Stimulated activated CD8-positive, alpha-beta memory T cell treated with anti-CD3 and anti-CD28 coated beads, Interleukin-4, amount 100 ng/mL, for 1 hour (primary cell): Measurements from ENCODE around the gene SPOCK1.

Source experiments
- DNase-seq, 2 donors: peaks; one replicate each; pipeline ENCODE4 v3.0.0-alpha.2; 2020; ENCODE audit warnings: low read depth in 2 of 2, low spot score in 1 of 2

Gene SPOCK1

DNA sequence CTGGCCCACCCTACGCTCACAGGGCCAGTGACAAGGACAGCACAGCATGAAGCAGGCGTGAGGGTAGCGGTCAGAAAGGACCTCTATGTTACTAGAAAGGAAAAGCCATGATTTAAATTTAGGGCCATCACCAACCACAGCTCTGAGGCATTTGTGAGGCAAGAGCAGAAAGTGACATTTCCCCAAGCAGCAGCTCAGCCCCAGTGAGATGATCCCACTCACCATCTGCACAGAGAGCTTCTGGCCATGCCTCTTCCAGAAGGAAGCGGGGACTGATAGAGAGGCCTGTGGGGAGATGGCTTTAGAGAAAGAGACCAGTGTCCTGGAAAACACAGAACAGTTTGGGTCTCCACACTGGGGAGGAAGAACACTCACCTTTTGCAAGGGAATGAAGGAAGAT, 413.9 kb downstream of the SPOCK1 start:
- no peak for DNase-seq

DNA sequence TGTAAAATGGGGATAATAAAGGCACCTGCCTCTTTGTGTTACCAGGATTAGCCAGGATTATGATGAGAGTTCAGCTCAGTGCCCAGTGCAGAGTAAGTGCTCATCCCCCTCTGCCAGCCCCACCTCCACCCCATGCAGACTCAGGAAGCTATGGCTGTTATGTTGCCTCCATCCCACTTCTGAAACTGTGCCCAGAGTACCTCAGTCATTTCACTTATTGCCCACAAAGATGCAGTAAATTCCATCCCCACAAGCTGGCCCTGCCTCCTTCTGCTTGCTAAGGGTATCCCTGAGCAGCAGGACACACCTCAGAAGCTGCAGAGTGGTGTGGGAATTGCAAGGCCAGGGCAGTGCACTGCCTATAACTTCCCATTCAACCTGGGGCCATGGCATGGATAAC, 415.1 kb downstream of the SPOCK1 start:
- no peak for DNase-seq

DNA sequence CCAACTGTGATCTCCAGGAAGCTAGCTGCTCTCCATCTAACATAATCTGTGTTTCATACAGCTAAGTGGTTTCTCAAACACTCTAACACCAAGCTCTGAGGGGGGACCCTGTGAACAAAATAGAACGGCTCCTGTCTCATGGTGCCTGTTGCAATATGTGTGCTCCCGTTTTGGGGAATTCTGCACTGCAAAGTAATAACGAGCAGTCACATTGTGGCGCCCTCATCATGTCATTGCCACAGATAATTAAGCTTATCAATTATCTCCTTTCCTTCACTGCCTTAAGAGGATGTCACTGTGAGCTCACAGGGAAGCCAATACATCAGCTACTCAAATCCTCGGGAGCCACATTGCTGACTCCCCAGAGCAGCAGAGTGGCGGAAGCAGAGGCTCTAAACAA, 416.2 kb downstream of the SPOCK1 start:
- DNase-seq: no peak

DNA sequence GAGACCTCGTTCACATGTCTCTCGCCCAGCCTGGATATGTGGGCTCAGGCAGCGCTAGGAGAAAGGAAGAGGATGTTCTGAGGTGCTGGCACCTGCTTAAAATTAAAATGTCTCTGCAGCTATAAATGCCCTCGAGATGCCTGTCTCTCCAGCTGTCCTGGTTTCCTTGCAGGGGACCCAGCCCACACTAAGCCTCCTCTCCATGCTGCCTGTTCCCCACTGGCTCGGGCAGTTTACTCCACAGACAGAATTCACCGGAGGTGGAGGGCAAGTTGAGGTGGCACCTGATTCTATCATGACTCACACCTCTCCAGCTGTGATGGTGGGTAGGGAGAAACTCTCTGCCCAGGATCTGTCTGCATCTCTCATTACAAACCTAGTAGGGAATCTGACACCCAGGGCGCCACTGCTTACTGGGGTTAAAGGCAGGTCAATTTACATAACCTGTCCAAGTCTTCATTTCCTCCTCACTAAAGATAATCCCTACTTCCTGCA, 420.9 kb downstream of the SPOCK1 start:
- DNase-seq: no peak

DNA sequence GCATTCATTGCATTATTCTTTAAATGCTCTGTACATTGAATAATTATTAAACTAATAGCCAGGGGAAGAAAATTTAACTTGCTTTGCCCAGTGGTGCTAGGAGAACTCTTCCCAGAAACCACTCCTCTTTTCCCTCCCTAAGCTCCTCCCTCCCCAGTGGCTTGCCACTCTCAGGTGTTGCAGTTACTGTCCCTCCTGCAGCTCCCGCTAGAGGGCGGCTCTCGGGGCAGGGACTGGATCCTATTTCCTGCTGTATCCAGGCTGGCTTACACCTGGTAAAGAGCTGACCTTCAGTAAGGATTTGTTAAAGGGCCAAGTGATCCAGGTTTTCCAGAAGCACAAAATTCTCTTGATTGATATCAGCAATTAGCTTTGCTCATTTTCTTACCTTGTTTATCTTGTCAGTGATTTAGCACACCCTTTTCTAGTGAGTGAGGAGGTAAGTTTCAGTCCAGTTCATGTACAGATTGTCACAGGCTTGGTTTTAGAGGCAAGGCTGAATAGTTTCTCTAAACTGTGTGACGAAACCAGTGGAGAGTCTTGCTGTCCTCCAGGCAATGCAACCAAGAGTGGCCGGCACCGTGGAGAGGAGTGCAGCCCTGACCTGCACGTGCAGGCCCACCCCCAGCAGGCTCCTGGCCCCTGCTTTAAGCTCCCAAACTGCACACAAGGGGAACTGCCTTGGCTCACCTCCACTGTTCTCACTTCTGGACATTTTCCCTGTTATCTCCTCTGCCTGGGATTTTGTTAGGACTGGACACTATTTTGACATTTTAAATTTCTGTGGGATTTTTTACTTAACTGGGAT, 423.8 kb downstream of the SPOCK1 start:
- no peak for DNase-seq

DNA sequence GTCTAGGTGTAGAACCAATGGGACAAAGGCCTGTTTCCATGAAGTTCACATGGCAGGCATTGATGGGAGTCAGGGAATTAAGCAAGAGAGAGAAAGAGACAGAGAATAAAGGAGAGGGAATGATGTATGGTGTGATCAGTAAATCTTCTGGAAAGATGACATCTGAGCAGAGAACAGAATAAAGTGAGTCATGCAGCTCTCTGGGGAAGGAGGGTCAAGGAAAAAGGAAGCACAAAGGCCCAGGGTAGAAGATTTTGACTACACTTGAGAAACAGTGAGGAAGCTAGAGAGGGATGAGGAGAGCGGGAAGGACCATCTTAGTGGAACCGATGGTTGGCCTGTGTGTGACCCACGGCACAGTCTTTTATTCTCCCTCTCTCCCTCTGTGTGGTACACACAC, 425.9 kb downstream of the SPOCK1 start:
- no peak for DNase-seq

DNA sequence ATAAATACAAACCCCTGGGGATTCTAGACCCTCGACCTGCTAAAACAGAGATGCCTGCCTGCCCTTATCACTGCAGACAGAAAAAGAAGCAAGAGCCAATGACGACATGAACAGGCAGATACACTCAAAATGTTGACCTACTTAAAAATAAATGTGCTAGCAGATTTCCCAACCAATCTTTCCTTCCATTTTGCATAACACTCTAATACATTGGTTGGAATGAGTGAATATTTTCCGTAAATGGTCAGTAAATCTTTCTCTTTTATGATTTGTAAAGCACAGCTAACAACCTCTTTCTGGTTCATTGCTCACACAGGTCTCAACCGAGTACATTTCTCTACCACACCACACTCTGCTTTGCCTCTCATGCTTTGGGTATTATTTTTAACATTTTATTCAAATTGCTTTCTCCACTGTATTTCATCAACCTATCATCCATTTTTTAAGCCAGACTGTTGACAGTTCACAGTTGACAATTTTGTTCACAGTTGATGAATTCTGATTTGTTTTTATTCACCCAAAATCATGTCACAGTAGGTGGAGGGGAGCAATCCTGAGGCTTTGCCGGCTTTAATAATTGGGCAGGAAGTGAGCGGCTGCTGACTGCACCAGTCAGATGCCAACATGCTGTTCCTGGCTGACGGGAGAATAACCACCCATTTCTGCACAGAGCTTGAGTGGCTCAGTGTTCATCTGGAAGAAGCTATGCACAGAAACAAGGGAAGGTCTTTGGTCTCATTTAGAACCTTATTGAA, 426.6 kb downstream of the SPOCK1 start:
- no peak for DNase-seq

DNA sequence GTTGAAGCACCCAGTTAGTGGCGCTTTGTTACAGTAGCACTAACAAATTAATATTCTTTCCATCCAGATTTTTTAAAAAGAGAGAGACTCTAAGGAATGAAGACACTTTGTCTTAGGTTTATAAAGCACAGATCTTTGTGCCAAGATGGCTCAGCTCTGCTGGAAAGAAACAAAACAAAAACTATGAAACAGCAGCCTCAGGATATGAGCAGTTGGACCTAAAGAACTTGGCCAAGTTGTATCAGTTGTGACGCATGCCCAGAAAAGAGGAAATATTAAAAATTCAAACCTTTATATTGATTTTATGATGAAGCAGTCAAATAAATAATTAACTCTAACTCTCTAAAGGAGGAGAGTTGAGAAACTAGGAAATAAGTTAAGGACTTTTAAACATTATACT, 427.2 kb downstream of the SPOCK1 start:
- no peak for DNase-seq

DNA sequence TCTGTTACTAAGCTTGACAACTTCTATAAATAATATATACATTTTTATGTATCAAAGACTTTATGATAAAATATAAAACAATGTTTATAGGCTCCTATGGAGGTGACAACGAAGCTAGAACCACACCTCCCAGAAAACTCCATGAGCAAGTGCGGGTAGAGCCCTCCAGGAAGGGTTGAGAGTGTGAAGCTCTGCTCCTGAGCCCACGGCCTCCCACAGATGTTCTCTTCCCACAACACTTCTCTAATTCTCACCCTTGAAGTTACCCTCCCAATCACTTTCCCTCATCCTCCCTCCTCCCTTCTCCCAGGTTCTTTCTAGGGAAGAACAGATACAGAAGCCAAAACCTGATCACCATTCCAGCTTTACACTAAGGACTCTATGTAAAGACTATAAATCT, 427.6 kb downstream of the SPOCK1 start:
- no peak for DNase-seq

DNA sequence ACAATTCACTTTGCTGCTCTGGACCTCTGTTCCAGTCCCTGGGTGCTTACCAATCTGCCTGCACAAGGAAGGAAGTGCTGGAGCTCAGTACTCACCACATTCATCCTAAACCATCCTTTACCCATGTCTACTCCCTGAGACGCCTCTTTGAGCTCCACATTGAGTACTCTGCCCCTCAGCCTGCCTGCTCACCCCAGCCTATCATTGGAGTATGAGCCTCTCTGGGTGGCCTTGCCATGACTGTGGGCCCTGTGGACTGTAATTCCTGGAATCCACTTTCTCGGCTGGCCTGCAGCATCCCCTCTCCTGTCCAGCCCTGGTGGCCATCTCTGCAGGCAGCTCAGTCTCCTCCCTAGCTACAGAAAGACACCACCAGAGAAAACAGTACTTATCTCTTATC, 428.6 kb downstream of the SPOCK1 start:
- DNase-seq: no peak

DNA sequence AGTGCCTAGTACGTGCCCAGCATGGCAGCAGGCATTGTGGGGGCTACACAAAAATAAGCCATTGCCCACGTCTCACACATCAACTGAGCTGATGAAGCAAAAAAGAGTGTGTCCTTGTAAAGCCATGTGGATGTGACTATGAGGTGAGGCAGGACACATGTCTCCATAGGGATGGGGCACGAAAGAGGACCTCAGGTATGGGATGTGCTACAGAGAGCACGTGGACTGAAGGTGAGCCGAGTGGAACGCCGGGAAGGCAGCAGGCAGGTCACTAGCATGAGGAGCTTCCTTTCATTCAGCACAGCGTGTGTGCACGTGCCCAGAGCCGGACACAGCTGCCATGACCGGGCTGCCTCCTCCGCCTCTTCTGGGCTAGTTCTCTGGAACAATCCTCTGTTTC, 429.8 kb downstream of the SPOCK1 start:
- no peak for DNase-seq

DNA sequence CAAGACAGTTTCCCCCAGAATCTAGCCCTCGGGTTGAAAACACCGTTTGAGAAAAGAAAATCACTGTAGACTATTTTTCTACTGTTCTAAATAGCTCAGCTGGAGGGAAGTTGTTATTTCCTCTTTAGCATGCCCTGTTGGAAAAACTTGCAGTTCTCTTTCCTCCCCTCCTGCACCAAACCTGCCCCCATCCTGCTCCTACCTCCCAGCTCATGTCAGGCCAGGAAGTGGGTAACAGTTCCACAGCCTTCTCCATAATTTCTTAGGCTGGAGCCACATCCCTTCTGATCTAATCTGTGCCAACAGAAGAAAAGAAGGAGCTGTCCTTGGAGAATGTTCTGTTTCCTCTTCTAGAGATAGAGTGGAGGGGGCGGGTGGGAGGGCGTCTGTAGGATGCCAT, 437.7 kb downstream of the SPOCK1 start:
- DNase-seq: no peak

DNA sequence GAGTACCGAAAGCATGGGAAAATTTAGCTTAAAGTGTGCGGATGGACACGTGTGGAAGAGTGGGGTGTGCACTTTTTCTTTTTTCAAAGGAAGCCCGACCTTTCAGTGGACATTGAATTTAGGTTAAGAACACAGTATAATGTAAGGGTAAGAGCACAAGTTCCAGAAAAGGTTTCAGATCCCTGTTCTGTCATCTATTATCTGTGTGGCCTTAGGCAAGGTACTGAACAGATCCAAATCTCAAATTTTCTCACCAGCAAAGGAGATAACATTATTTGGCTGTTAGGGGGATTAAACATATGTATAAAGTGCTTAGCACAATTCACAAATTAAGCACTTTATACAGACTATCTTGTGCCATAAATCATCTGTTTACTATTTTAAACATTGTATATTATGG, 441.0 kb downstream of the SPOCK1 start:
- DNase-seq: no peak

DNA sequence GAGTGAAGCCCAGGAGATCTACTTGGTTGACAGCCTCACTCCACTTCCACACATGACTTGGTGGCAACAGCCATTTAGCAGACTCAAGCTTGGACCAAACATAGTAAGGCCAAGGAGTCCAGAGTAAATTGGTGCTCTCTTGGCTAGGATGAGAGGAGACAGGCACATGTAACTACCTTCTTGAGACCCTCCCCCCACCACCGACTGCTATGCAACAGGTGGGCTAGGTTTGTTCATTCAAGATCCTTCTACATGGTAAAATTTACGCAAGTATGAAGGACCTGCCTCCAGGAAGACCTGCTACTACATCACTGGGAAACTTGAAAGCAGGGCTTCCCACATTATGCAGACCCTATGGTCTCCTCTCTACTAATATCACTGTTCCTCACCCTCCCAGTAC, 442.4 kb downstream of the SPOCK1 start:
- no peak for DNase-seq

DNA sequence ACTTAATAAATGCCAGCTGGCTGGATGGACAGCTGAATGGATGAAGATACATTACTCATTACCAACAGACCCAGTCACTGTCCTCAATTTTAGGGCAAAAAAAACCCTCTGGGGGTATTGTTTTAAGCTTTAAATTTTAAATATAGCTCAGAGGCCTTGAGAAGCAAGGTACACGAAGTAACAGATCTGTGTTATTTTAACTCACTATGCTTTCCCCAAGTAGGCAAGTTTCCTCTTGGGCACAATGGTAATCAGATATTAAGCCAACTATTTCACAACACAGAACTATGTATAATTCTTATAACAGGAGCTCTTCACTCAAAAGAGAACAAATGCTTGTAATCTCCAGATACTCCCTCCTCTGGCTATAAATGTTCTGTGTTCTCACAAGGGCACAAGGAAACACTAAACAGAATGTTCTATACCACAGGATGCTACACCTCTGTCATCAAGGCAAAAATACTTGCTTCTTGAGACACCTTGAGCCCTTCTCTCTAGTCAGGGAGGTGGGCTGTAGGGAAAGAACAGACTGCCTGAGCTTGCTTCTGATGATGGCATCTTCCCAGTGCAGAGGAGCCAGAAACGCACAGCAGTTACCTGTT, 443.8 kb downstream of the SPOCK1 start:
- no peak for DNase-seq

DNA sequence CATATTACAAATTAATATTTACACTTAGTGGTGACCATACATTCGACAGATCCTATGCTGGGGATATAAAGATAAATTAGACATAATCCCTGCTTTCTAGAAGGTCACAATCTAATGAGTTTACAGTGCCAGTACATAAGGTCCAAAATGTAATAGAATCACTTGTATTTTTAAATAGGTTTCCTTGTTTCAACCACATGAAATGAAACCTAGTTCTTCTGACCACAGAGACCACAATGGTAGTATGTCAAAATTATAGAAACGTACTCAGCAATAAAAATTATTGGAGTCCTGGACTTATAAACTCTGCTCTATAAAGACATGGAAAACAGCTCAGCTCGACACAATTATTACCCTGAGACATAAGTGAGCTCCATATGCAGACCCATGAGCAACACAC, 444.3 kb downstream of the SPOCK1 start:
- no peak for DNase-seq

DNA sequence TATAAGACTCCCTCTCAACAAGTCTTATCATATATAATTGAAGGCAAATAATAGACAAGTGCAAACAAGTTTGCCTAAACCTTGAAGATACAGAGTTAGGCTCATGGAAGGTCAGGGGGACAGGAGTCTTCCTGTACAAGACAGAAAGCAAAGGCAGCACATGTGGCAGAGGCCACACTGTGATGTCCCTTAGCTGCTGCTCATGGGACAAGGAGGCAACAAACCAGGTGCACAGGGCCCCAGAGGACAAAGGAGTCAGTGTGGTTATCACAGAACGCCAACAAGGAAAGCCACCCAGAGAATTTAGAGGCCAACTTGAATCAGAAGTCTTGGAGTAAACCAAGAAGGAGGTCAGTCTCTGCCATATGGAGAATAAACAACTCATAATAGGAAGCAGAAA, 444.8 kb downstream of the SPOCK1 start:
- DNase-seq: no peak

DNA sequence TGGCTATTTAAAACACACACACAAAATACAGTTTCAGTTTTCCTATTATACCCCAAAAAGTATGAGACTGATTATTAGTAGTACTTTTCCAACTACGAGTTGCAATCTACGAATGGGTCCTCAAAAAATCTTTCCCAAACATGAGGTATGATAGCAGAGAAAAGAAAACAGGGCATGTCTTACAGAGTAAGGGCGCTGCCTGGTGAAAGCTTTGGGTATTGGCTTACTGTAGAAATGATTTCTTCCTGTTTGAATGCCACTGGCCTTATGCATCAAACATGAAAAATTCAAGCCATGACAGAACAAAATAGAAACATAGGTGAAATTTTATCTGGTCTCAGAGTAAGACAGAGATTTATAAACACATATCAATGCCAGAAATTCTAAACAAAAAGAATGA, 448.0 kb downstream of the SPOCK1 start:
- DNase-seq: no peak

DNA sequence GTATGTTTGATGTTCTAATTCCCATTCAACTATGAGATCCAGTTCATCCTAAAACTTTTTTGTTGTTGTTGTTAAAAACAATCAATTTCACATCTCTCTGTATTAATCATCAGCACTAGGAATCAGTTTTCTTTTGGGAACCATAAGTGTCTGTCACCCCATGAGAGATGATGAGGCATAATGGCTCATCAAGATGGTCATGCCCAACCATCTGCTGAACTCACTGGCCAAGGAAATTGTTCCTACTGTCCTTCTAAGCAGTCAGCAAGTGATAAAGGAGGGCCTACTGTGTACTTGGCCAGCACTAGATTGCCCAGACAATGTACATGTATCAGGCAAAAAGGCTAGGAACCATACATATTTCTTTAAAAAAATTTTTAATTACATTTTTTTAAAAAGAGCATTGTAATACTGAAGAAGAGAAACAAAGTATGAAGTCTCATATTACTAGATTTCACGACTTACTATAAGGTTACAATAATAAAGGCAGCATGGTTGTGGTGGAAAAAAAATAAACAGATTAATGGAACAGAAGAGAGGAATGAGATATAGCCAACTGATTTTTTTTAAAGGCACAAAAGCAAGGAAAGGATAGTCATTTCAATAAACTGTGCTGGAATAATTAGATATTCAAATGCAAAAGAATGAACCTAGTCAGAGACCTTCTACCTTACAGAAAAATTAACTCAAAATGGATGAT, 458.3 kb downstream of the SPOCK1 start:
- no peak for DNase-seq

DNA sequence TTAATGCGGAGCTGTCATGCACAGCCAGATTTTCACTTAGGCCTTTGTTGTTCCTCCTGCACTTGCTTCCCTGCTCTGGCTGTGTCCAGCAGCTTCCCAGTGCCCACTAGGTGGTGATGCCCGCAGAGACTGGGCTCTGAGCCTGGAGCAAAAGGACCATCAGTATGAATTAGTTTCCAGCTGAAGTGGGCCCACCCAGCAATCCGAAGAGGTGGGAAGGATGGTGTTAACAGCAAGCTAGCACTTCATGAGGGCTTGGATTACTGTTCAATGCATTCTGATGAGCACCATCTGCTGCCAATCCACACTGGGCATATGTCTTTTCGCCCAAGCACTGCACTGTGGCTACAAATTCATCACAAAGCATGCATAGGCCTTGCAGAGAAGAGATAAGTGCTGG, 459.1 kb downstream of the SPOCK1 start:
- DNase-seq: no peak

DNA sequence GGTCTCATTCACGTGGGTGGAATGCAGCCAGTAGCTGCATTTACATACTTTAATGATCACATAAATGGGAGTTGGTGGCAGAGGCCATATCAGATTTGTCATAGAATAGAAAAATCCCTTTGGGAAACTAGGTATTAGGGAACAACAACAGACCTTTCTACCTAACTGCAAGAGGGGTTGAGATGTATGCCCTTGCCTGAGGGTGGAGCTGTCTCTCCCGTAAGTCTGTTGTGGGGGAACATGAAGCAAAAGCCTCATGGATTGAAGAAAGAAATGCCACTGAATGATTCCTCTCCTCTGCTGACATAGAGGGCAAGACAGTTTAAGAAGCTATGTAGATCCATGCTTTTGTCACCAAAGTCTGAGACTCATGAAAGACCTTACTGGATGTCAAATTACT, 461.3 kb downstream of the SPOCK1 start:
- no peak for DNase-seq

DNA sequence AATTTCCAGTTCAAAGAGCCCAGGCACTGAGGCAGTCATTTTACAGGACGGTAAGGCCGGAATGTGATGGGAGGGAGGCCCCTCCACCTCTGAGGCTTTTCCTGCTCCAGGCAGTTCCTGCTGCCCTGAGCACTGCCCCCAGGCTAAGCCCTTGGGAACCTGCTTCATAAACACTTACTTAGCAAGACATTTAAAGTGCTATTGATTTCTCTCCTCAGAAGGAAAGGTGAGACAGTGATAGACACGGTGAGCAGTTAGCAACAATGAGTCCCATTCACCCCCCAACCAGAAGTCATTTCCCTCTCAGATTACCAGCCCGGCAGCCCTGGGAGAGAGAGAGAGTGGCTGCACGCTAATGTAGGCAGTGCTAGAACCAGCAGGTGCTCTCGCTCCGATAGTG, 462.5 kb downstream of the SPOCK1 start:
- DNase-seq: no peak
